ENCODE data around the gene AGBL1. TPM values are rescaled to one million over a fixed set of nuclear protein-coding genes. Genes with fewer than 3 reads are reported as not detected.

AGBL1 gene
- polyA plus RNA-seq, 2 of the 4 experiments (the other 2 are of a cell fraction), result not detected

GRCh38 chr15:86311568-86312280 is 232.1 kb downstream of the AGBL1 start:
- no peak for FAIRE-seq
- ChIA-PET CTCF (interaction anchor here (1.9 kb wide), 1 partner anchor 11 kb away, joined by 5 read pairs; no protein-coding TSS in a partner anchor), POLR2A (no interaction called here)
- no peak for DNase-seq (ENCODE audit: low read depth in 1 of 2, low spot score in 1 of 2)
- Histone ChIP-seq H3K4me2 (no peak overlapping the region), H3K4me1 (no peaks in the 10 kb centered on the region), H3K4me3 (no peak overlapping the region), H3K9me3 (no peaks in the 10 kb centered on the region), H3K27ac (no peak overlapping the region)
- WGBS (ENCODE audit: missing lambda C conversion rate), result 2% methylated on average over 9 of the region's 9 CpGs
- TF ChIP-seq CBX2 (IDR thresholded peaks at IDR 0.05; ENCODE audit: borderline replicate concordance, low read depth) (no peak), RAD21 (conservative IDR thresholded peaks at IDR 0.05 in 1 of 2, IDR thresholded peaks at IDR 0.05 in 1 of 2) (no peak), ZFP36 (IDR thresholded peaks at IDR 0.05; ENCODE audit: borderline replicate concordance, partially characterized antibody) (no peak), POLR2A (IDR thresholded peaks at IDR 0.05; ENCODE audit: low read length) (no peak), FOXS1 (CRISPR knock-in tag; IDR thresholded peaks at IDR 0.05) (no peak), MAX (IDR thresholded peaks at IDR 0.05) (no peak), EP300 (IDR thresholded peaks at IDR 0.05) (no peak), NPAS2 (CRISPR knock-in tag; IDR thresholded peaks at IDR 0.05; ENCODE audit: borderline replicate concordance) (no peak), REST (IDR thresholded peaks at IDR 0.05) (no peak), BCL3 (IDR thresholded peaks at IDR 0.05) (no peak), BHLHE40 (IDR thresholded peaks at IDR 0.05; ENCODE audit: low read depth, low read length) (no peak), SREBF2 (IDR thresholded peaks at IDR 0.05) (no peak), RNF2 (IDR thresholded peaks at IDR 0.05; ENCODE audit: borderline replicate concordance, low read depth) (no peak), ZSCAN20 (CRISPR knock-in tag; IDR thresholded peaks at IDR 0.05) (no peak), CTCF (IDR thresholded peaks at IDR 0.05) (no peak), RARB (CRISPR knock-in tag; IDR thresholded peaks at IDR 0.05) (no peak), ELK1 (IDR thresholded peaks at IDR 0.05; ENCODE audit: low read depth, low read length) (no peak), NFE2L2 (conservative IDR thresholded peaks at IDR 0.05; ENCODE audit: low read length) (no peak), NR3C1 (IDR thresholded peaks at IDR 0.05) (no peak)
- no peak for ATAC-seq

Data from A549 (cell line).